Measurements from ENCODE around the gene C2orf81. TPM values are rescaled to one million over a fixed set of nuclear protein-coding genes. Genes with fewer than 3 reads are reported as not detected.

Gene C2orf81
- total RNA-seq, 1 donor, result 0.72 TPM

DNA sequence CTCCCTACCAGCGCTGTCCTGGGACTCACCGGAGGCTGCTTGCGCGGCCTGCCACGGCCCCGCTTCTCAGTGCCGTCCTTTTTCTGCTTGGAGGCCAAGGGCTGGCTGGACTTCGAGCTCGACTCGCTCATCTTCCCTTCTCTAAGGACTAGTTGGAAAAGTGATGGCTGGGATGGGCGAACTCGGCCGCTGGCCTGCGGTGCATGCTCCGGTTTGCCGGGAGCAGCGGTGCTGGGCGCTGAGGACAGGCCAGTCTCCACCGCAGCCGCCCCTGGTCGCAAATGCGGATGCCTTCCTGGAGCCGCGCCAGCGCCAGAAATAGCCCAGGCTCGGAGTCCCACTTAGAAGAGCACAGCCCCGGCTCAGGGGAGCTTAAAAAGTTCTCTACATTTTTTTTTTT, 3.1 kb downstream of the C2orf81 start:
- Histone ChIP-seq H2AFZ (ENCODE audit: low read length) (no peak overlapping the region), H3K27ac (ENCODE audit: low read depth, low read length) (no peak overlapping the region), H3K4me3 (ENCODE audit: insufficient read depth, low read length) (no peak overlapping the region), H3K4me1 (ENCODE audit: insufficient read depth, low read length) (peaks cover 19% of the 10 kb centered on the region), H3K9me3 (ENCODE audit: low read depth, low read length) (no peaks in the 10 kb centered on the region), H4K20me1 (ENCODE audit: insufficient read depth, low read length) (no peaks in the 10 kb centered on the region), H3K4me2 (ENCODE audit: insufficient read depth, low read length) (no peak overlapping the region), H3K36me3 (ENCODE audit: insufficient read depth, low read length) (no peaks in the 10 kb centered on the region), H3K27me3 (ENCODE audit: insufficient read depth, low read length) (no peaks in the 10 kb centered on the region), H3K79me2 (ENCODE audit: insufficient read depth, low read length) (no peaks in the 10 kb centered on the region)
- DNase-seq (ENCODE audit: insufficient read length, low spot score, missing footprints), result peak; percentile 39
- TF ChIP-seq CTCF (IDR thresholded peaks at IDR 0.05; ENCODE audit: extremely low read depth, low read depth, low read length), result no peak

DNA sequence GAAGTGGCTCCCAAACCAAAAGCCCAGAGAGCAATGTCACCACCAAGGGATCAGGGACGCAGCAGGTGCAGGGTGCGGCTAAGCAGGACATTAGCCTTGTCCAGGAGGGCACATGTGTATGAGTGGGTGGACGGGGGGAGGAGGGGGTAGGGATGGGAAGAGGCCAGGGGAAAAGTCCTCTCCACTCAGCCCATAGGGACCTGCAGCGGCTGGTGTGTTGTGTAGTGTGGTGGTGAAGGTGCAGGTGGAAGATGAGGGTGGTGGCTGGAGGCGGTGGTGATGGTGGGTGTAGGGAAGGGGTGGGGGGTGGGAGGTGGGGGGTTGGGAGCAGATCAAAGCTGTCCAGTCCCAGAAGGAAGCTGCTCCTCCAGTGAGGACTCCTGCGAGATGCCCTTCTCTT, 3.7 kb downstream of the C2orf81 start:
- H3K4me3 ChIP-seq (ENCODE audit: insufficient read depth, low read length), result no peak overlapping the region
- H2AFZ ChIP-seq (ENCODE audit: low read length), result no peak overlapping the region
- H3K4me2 ChIP-seq (ENCODE audit: insufficient read depth, low read length), result no peak overlapping the region
- no peaks in the 10 kb centered on the region for H3K9me3 ChIP-seq (ENCODE audit: low read depth, low read length)
- H3K36me3 ChIP-seq (ENCODE audit: insufficient read depth, low read length), result no peaks in the 10 kb centered on the region
- H4K20me1 ChIP-seq (ENCODE audit: insufficient read depth, low read length), result no peaks in the 10 kb centered on the region
- H3K27me3 ChIP-seq (ENCODE audit: insufficient read depth, low read length), result no peaks in the 10 kb centered on the region
- DNase-seq (ENCODE audit: insufficient read length, low spot score, missing footprints), result peak; percentile 59
- H3K27ac ChIP-seq (ENCODE audit: low read depth, low read length), result no peak overlapping the region
- TF ChIP-seq CTCF (IDR thresholded peaks at IDR 0.05; ENCODE audit: extremely low read depth, low read depth, low read length), result no peak
- H3K79me2 ChIP-seq (ENCODE audit: insufficient read depth, low read length), result no peaks in the 10 kb centered on the region
- H3K4me1 ChIP-seq (ENCODE audit: insufficient read depth, low read length), result peaks cover 19% of the 10 kb centered on the region

GRCh38 chr2:74417197-74417596, 4.2 kb downstream of the C2orf81 start:
- Histone ChIP-seq H3K4me3 (ENCODE audit: insufficient read depth, low read length) (no peak overlapping the region), H3K27me3 (ENCODE audit: insufficient read depth, low read length) (no peaks in the 10 kb centered on the region), H4K20me1 (ENCODE audit: insufficient read depth, low read length) (no peaks in the 10 kb centered on the region), H3K36me3 (ENCODE audit: insufficient read depth, low read length) (no peaks in the 10 kb centered on the region), H3K4me1 (ENCODE audit: insufficient read depth, low read length) (peaks cover 18% of the 10 kb centered on the region), H2AFZ (ENCODE audit: low read length) (no peak overlapping the region), H3K79me2 (ENCODE audit: insufficient read depth, low read length) (no peaks in the 10 kb centered on the region), H3K27ac (ENCODE audit: low read depth, low read length) (no peak overlapping the region), H3K4me2 (ENCODE audit: insufficient read depth, low read length) (no peak overlapping the region), H3K9me3 (ENCODE audit: low read depth, low read length) (no peaks in the 10 kb centered on the region)
- no peak for TF ChIP-seq CTCF (IDR thresholded peaks at IDR 0.05; ENCODE audit: extremely low read depth, low read depth, low read length)
- DNase-seq (ENCODE audit: insufficient read length, low spot score, missing footprints), result peak; percentile 51

DNA sequence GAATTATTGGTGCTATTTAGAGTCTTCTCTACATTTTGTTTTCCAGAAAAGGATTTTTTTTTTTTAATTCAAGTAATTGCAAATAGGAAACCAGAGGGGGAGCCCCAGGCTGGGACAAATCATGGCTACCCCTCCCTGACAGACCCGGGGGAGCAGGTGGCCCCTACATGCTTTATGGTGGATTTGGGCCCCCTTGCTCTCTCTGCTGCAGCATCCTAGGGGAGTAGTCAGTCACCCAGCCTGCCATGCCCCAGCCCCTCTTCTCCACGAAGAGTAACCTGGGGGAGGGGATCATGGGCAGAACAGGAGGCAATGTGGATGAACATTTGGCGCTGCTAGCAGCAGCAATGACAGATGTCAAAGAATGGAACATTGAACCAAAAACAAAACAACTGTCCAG, 4.6 kb downstream of the C2orf81 start:
- Histone ChIP-seq H3K4me1 (ENCODE audit: insufficient read depth, low read length) (peaks cover 15% of the 10 kb centered on the region), H3K9me3 (ENCODE audit: low read depth, low read length) (no peaks in the 10 kb centered on the region), H3K4me3 (ENCODE audit: insufficient read depth, low read length) (no peak overlapping the region), H3K36me3 (ENCODE audit: insufficient read depth, low read length) (no peaks in the 10 kb centered on the region), H3K27me3 (ENCODE audit: insufficient read depth, low read length) (no peaks in the 10 kb centered on the region), H2AFZ (ENCODE audit: low read length) (no peak overlapping the region), H4K20me1 (ENCODE audit: insufficient read depth, low read length) (no peaks in the 10 kb centered on the region), H3K27ac (ENCODE audit: low read depth, low read length) (no peak overlapping the region), H3K4me2 (ENCODE audit: insufficient read depth, low read length) (no peak overlapping the region), H3K79me2 (ENCODE audit: insufficient read depth, low read length) (no peaks in the 10 kb centered on the region)
- TF ChIP-seq CTCF (IDR thresholded peaks at IDR 0.05; ENCODE audit: extremely low read depth, low read depth, low read length), result peak; percentile 27
- peak; percentile 76 for DNase-seq (ENCODE audit: insufficient read length, low spot score, missing footprints)
